Measurements from ENCODE around the gene CHN2. TPM values are rescaled to one million over a fixed set of nuclear protein-coding genes. Genes with fewer than 3 reads are reported as not detected.

CHN2 gene
- total RNA-seq, 1 experiment from 2014 or later: not detected

- no peak overlapping the region for H3K4me2 ChIP-seq
- H3K79me2 ChIP-seq (ENCODE audit: low read depth): no peaks in the 10 kb centered on the region
- H3K4me3 ChIP-seq: no peak overlapping the region
- TF ChIP-seq CTCF (conservative IDR thresholded peaks at IDR 0.05) (no peak), EZH2 (IDR thresholded peaks at IDR 0.05; ENCODE audit: low read depth) (no peak)
- no peak for DNase-seq
- H3K9me3 ChIP-seq (ENCODE audit: insufficient read depth, low read depth): no peaks in the 10 kb centered on the region
- no peak overlapping the region for H2AFZ ChIP-seq
- no TSS peak for BruUV-seq (replicated peaks)
- intact Hi-C loops (cut with micrococcal nuclease; ENCODE audit: unreplicated experiment): no loop called here
- no peak overlapping the region for H3K27ac ChIP-seq
- no peaks in the 10 kb centered on the region for H3K27me3 ChIP-seq (ENCODE audit: insufficient read depth, low read depth)
- no peaks in the 10 kb centered on the region for H4K20me1 ChIP-seq (ENCODE audit: insufficient read depth)
- ChIA-PET CTCF (no interaction called here), POLR2A (ENCODE audit: unreplicated experiment) (interaction anchor here (0.6 kb wide), 1 partner anchor 387 kb away, joined by 3 read pairs; no protein-coding TSS in a partner anchor)
- H3K36me3 ChIP-seq (ENCODE audit: low read depth): no peaks in the 10 kb centered on the region
- peaks cover 5% of the 10 kb centered on the region for H3K4me1 ChIP-seq (replicated peaks; ENCODE audit: insufficient read depth)
- H3K9me2 ChIP-seq (ENCODE audit: insufficient read depth): peaks cover 6% of the 10 kb centered on the region; the same call in 1 of the 2 replicates
- no peaks in the 10 kb centered on the region for H3F3A ChIP-seq (ENCODE audit: insufficient read depth, low read depth)
Observed at GRCh38 chr7:29499932-29500331, 305.4 kb downstream of the CHN2 start.

DNA sequence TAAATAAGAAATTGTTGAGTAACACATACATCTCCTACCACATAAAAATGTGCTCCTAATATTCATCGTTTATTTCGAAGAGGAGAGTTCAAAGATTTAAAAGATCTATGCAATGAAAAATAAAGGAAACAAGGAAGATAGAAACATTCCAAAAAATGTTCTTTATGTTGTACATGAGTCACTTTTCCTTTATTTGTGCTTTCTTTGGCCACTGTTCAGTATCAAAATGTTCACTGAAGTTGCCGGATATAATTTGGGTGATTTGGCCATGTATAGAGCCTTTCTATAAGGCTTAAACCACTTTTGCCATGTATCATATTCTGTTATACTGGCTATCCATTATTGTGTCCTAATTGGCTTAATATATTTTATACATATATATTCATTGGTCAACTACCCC, 306.1 kb downstream of the CHN2 start:
- no peaks in the 10 kb centered on the region for H3K4me1 ChIP-seq (replicated peaks; ENCODE audit: insufficient read depth)
- no peaks in the 10 kb centered on the region for H3K79me2 ChIP-seq (ENCODE audit: low read depth)
- H4K20me1 ChIP-seq (ENCODE audit: insufficient read depth): no peaks in the 10 kb centered on the region
- no TSS peak for BruUV-seq (replicated peaks)
- ChIA-PET CTCF (no interaction called here), POLR2A (ENCODE audit: unreplicated experiment) (interaction anchor here (0.6 kb wide), 1 partner anchor 388 kb away, joined by 3 read pairs; no protein-coding TSS in a partner anchor)
- H3F3A ChIP-seq (ENCODE audit: insufficient read depth, low read depth): no peaks in the 10 kb centered on the region
- H3K9me2 ChIP-seq (ENCODE audit: insufficient read depth): peaks cover 6% of the 10 kb centered on the region; the same call in 1 of the 2 replicates
- intact Hi-C loops (cut with micrococcal nuclease; ENCODE audit: unreplicated experiment): no loop called here
- no peaks in the 10 kb centered on the region for H3K27me3 ChIP-seq (ENCODE audit: insufficient read depth, low read depth)
- no peak overlapping the region for H3K27ac ChIP-seq
- H2AFZ ChIP-seq: no peak overlapping the region
- no peak overlapping the region for H3K4me2 ChIP-seq
- no peak overlapping the region for H3K4me3 ChIP-seq
- no peaks in the 10 kb centered on the region for H3K36me3 ChIP-seq (ENCODE audit: low read depth)
- no peaks in the 10 kb centered on the region for H3K9me3 ChIP-seq (ENCODE audit: insufficient read depth, low read depth)
- TF ChIP-seq CTCF (conservative IDR thresholded peaks at IDR 0.05) (no peak), EZH2 (IDR thresholded peaks at IDR 0.05; ENCODE audit: low read depth) (no peak)
- DNase-seq: no peak

DNA sequence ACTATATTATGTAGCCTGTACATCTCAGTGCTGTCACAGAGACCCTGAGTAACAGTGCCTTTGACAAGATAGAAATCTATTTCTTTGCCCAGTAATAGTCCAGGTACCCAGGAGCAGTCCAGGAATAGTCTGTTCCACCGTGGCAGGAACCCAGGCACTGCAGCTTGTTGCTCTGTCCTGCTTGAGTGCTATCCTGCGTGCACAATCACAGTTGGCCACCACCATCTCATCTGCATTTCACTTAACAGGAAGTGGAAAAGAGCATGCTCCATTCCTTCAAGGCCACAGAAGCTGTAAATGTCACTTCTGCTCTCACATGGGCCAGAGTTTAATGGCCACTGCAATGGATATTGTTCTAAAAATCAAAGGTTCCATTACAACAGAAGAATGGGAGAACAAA, 307.6 kb downstream of the CHN2 start:
- Histone ChIP-seq H3K27ac (no peak overlapping the region), H3K4me3 (no peak overlapping the region), H3K4me2 (no peak overlapping the region), H3K9me3 (ENCODE audit: insufficient read depth, low read depth) (no peaks in the 10 kb centered on the region), H4K20me1 (ENCODE audit: insufficient read depth) (no peaks in the 10 kb centered on the region), H3F3A (ENCODE audit: insufficient read depth, low read depth) (no peaks in the 10 kb centered on the region), H3K27me3 (ENCODE audit: insufficient read depth, low read depth) (no peaks in the 10 kb centered on the region), H3K9me2 (ENCODE audit: insufficient read depth) (peaks cover 6% of the 10 kb centered on the region; the same call in 1 of the 2 replicates), H3K4me1 (replicated peaks; ENCODE audit: insufficient read depth) (no peaks in the 10 kb centered on the region), H2AFZ (no peak overlapping the region), H3K79me2 (ENCODE audit: low read depth) (no peaks in the 10 kb centered on the region), H3K36me3 (ENCODE audit: low read depth) (no peaks in the 10 kb centered on the region)
- CTCF ChIA-PET: no interaction called here
- no TSS peak for BruUV-seq (replicated peaks)
- TF ChIP-seq CTCF (conservative IDR thresholded peaks at IDR 0.05) (no peak), EZH2 (IDR thresholded peaks at IDR 0.05; ENCODE audit: low read depth) (no peak)
- DNase-seq: no peak
- POLR2A ChIA-PET (ENCODE audit: unreplicated experiment): no interaction called here
- intact Hi-C loops (cut with micrococcal nuclease; ENCODE audit: unreplicated experiment): no loop called here

Measured in PC-9 (cell line).